Amniotic epithelial cell (primary cell): ENCODE data around the gene EIF2D.

Experiments used
- DNase-seq: peaks from one replicate; pipeline ENCODE4 v3.0.0-alpha.2; 2010; ENCODE audit warnings: low read depth

Gene EIF2D

DNA sequence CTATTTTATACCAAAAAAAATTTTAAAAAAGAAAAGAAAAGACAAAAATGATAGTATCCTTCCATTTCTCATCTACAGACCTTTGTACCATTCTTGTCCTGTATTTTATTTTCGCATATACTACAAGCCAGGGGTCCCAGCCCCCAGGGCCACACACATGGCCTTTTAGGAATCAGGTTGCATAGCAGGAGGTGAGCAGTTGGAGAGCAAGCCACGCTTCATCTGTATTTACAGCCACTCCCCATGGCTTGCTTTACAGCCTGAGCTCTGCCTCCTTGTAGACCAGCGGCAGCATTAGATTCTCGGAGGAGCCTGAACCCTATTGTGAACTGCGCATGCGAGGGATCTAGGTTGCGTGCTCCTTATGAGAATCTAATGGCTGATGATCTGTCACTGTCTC, 65.2 kb downstream of the EIF2D start:
- no peak for DNase-seq

- DNase-seq, result no peak
These were observed 66.9 kb downstream of the EIF2D start for GRCh38 chr1:206545351-206545750.

DNA sequence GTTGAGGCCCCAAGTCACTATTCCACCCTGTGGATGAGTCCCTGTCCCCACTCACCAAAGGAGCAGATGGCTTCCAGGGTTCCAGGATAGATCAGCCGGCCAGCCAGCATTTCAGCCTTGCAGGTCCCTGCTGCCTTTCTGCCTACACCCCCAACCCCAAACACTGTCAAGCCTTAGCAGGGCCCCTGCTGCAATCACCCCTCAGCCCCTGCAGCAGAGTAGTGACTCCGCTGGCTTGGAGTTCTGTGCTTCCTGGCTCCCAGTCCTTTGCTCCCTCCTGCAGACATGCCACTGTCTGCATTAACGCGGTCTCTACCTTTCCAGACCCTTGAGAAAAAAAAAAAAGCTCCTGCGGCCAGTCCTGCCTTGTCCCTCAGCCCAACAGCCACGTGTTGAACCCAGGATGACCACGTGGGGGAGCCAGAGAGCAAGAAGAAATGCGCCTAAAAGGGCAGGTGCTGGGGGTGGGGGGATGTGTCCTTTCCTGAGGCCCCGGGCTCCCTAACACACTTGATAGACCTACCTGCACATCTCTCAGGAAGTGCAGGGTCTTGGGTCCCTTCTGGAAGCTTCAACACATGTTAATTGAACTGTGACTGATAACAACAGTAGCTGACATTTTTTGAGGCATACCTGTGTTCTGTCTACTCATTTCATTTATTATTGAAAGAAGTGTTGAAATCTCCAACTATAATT, 67.6 kb downstream of the EIF2D start:
- DNase-seq, result no peak
